Loucy (cell line): ENCODE data around the gene RCAN2.

Experiments used
- EZH2phosphoT487 ChIP-seq: fragments of 200-600 bp; IDR thresholded peaks from 2 replicates; pipeline ENCODE4 v1.6.1; 2018; ENCODE audit warnings: antibody characterized with exemption, mild to moderate bottlenecking, moderate library complexity, borderline replicate concordance
- TF ChIP-seq, protein P1 (sequence below): fragments of 200-600 bp; sonication (generic); conservative IDR thresholded peaks from 2 replicates; pipeline ENCODE4 v1.5.1; 2014; ENCODE audit warnings: mild to moderate bottlenecking, antibody characterized with exemption, low read length

DNA sequence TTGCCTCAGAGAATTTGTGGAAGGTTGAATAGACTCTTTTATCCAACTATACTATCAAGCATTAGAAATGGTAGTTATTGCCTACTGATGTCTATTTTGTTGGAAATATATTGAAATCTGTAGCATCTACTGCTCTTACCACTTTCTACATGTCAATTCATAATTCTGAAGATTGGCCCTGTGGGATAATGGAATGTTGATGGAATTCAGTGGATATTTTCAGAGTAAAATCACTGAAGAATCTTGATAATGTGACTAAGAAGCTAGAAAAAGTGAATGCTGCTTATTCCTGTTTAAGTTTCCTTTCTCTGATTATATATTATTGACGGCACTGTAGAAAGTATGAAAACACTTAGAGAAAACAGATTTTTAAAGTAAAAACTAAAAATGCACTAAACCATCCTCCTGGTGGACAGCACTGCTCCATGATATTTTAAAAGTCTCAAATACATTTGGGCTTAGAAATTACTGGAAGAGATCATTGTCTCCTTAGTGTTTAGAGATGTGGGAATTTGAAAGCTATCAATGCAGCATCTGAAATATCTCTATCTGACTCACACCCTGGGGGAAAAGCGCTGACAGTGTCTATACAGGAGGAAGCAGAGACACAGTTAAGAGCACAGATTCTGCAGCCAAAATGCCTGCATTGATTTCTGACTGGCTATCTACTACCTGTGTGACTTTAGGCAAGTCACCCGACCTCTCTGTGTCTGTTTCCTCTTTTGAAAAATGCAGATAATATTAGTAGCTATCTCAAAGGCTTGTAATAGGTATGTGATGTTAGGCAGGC is 37.9 kb upstream of the RCAN2 start:
- TF ChIP-seq, protein P1, sequence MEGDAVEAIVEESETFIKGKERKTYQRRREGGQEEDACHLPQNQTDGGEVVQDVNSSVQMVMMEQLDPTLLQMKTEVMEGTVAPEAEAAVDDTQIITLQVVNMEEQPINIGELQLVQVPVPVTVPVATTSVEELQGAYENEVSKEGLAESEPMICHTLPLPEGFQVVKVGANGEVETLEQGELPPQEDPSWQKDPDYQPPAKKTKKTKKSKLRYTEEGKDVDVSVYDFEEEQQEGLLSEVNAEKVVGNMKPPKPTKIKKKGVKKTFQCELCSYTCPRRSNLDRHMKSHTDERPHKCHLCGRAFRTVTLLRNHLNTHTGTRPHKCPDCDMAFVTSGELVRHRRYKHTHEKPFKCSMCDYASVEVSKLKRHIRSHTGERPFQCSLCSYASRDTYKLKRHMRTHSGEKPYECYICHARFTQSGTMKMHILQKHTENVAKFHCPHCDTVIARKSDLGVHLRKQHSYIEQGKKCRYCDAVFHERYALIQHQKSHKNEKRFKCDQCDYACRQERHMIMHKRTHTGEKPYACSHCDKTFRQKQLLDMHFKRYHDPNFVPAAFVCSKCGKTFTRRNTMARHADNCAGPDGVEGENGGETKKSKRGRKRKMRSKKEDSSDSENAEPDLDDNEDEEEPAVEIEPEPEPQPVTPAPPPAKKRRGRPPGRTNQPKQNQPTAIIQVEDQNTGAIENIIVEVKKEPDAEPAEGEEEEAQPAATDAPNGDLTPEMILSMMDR, result no peak
- TF ChIP-seq EZH2phosphoT487, result no peak
